Coronary artery (tissue), 2 donors: ENCODE measurements around the gene RASL11A.

Experiments used
- DNase-seq: peaks from one replicate; pipeline ENCODE4 v3.0.0-alpha.2; 2017; ENCODE audit warnings: low spot score
- H3K27ac ChIP-seq, 2 donors: fragments of 200-600 bp; sonication (generic); one replicate each; pipeline ENCODE4 v1.5.1; 2016 to 2019
- H3K4me3 ChIP-seq: fragments of 200-600 bp; sonication (generic); 2 replicates; pipeline ENCODE4 v1.5.1; 2016; ENCODE audit warnings: mild to moderate bottlenecking, moderate library complexity
- CTCF ChIP-seq: fragments of 200-600 bp; sonication (generic); IDR thresholded peaks from one replicate; pipeline ENCODE4 v1.5.1; 2019; ENCODE audit warnings: antibody characterized with exemption

The RASL11A gene

GRCh38 chr13:27279506-27279905, 8.9 kb downstream of the RASL11A start:
- Histone ChIP-seq H3K4me3 (no peak overlapping the region), H3K27ac (no peak overlapping the region)
- no peak for DNase-seq
- TF ChIP-seq CTCF, result no peak

- TF ChIP-seq CTCF, result no peak
- H3K27ac ChIP-seq, result no peak overlapping the region
- H3K4me3 ChIP-seq, result no peak overlapping the region
- DNase-seq, result no peak
Measured at GRCh38 chr13:27280009-27280656, 9.5 kb downstream of the RASL11A start.

- Histone ChIP-seq H3K4me3 (no peak overlapping the region), H3K27ac (no peak overlapping the region)
- DNase-seq, result no peak
- no peak for TF ChIP-seq CTCF
Measured at GRCh38 chr13:27280841-27281240, 10.2 kb downstream of the RASL11A start.

GRCh38 chr13:27281420-27281819, 10.8 kb downstream of the RASL11A start:
- H3K4me3 ChIP-seq, result no peak overlapping the region
- no peak for TF ChIP-seq CTCF
- no peak overlapping the region for H3K27ac ChIP-seq
- DNase-seq, result no peak

GRCh38 chr13:27283906-27284493, 13.4 kb downstream of the RASL11A start:
- DNase-seq, result no peak
- Histone ChIP-seq H3K27ac (no peak overlapping the region), H3K4me3 (no peak overlapping the region)
- no peak for TF ChIP-seq CTCF

- DNase-seq, result no peak
- Histone ChIP-seq H3K27ac (no peak overlapping the region), H3K4me3 (no peak overlapping the region)
- no peak for TF ChIP-seq CTCF
Measured at GRCh38 chr13:27288392-27288791, 17.8 kb downstream of the RASL11A start.

GRCh38 chr13:27289011-27289665, 18.5 kb downstream of the RASL11A start:
- peak overlapping the region in 1 of 2 donors; percentile 9 for H3K27ac ChIP-seq
- no peak for DNase-seq
- TF ChIP-seq CTCF, result no peak
- no peak overlapping the region for H3K4me3 ChIP-seq
